ENCODE measurements around the gene BSND. TPM values are rescaled to one million over a fixed set of nuclear protein-coding genes. Genes with fewer than 3 reads are reported as not detected.

Gene BSND
- total and polyA plus RNA-seq, 9 of the 15 experiments (the other 6 are each of a cell fraction or from before 2014, with no cell fraction given), result not detected

- TF ChIP-seq PKNOX1 (IDR thresholded peaks at IDR 0.05) (peak; percentile 18; the same call in 1 of the 2 replicates), NR2C2 (CRISPR knock-in tag; IDR thresholded peaks at IDR 0.05) (no peak), NR2C2 (tag; IDR thresholded peaks at IDR 0.05) (no peak), HNRNPL (IDR thresholded peaks at IDR 0.05; ENCODE audit: low read depth, low read length) (peak; percentile 74; the same call in 1 of the 2 replicates), ZFX (CRISPR knock-in tag; IDR thresholded peaks at IDR 0.05) (peak; percentile 76), STAG1 (CRISPR knock-in tag; IDR thresholded peaks at IDR 0.05; ENCODE audit: borderline replicate concordance) (peak; percentile 70; the same call in 1 of the 2 replicates), CREB1 (IDR thresholded peaks at IDR 0.05) (no peak), CREB1 (CRISPR knock-in tag; IDR thresholded peaks at IDR 0.05) (no peak), MYC (IDR thresholded peaks at IDR 0.05; ENCODE audit: low read depth, low read length) (no peak), MYC (CRISPR knock-in tag; IDR thresholded peaks at IDR 0.05; ENCODE audit: borderline replicate concordance, low read depth) (no peak), SAFB2 (IDR thresholded peaks at IDR 0.05; ENCODE audit: borderline replicate concordance, low read depth, low read length, severe bottlenecking) (no peak), DDX20 (tag; IDR thresholded peaks at IDR 0.05; ENCODE audit: low read depth) (no peak), NFIX (CRISPR knock-in tag; IDR thresholded peaks at IDR 0.05; ENCODE audit: low read depth) (no peak), ZFPM2 (CRISPR knock-in tag; IDR thresholded peaks at IDR 0.05) (no peak), MYNN (IDR thresholded peaks at IDR 0.05) (peak; percentile 53; the same call in 1 of the 2 replicates), MYNN (CRISPR knock-in tag; IDR thresholded peaks at IDR 0.05) (no peak), BDP1 (IDR thresholded peaks at IDR 0.05; ENCODE audit: insufficient read depth, insufficient read length) (no peak), HNRNPH1 (optimal IDR thresholded peaks at IDR 0.05; ENCODE audit: low read depth, low read length) (no peak), GTF2A2 (tag; IDR thresholded peaks at IDR 0.05) (no peak; the same call in 1 of the 2 replicates)
- TF ChIP-seq, protein P1, sequence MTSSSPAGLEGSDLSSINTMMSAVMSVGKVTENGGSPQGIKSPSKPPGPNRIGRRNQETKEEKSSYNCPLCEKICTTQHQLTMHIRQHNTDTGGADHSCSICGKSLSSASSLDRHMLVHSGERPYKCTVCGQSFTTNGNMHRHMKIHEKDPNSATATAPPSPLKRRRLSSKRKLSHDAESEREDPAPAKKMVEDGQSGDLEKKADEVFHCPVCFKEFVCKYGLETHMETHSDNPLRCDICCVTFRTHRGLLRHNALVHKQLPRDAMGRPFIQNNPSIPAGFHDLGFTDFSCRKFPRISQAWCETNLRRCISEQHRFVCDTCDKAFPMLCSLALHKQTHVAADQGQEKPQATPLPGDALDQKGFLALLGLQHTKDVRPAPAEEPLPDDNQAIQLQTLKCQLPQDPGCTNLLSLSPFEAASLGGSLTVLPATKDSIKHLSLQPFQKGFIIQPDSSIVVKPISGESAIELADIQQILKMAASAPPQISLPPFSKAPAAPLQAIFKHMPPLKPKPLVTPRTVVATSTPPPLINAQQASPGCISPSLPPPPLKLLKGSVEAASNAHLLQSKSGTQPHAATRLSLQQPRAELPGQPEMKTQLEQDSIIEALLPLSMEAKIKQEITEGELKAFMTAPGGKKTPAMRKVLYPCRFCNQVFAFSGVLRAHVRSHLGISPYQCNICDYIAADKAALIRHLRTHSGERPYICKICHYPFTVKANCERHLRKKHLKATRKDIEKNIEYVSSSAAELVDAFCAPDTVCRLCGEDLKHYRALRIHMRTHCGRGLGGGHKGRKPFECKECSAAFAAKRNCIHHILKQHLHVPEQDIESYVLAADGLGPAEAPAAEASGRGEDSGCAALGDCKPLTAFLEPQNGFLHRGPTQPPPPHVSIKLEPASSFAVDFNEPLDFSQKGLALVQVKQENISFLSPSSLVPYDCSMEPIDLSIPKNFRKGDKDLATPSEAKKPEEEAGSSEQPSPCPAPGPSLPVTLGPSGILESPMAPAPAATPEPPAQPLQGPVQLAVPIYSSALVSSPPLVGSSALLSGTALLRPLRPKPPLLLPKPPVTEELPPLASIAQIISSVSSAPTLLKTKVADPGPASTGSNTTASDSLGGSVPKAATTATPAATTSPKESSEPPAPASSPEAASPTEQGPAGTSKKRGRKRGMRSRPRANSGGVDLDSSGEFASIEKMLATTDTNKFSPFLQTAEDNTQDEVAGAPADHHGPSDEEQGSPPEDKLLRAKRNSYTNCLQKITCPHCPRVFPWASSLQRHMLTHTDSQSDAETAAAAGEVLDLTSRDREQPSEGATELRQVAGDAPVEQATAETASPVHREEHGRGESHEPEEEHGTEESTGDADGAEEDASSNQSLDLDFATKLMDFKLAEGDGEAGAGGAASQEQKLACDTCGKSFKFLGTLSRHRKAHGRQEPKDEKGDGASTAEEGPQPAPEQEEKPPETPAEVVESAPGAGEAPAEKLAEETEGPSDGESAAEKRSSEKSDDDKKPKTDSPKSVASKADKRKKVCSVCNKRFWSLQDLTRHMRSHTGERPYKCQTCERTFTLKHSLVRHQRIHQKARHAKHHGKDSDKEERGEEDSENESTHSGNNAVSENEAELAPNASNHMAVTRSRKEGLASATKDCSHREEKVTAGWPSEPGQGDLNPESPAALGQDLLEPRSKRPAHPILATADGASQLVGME (CRISPR knock-in tag; IDR thresholded peaks at IDR 0.05), result no peak
These were observed 23.3 kb downstream of the BSND start (continued) for GRCh38 chr1:55021942-55022546.
